Ovary (tissue), 3 donors: ENCODE measurements around the gene HUNK.

Experiments used
- EP300 ChIP-seq: sonication (generic); formaldehyde crosslinking; IDR thresholded peaks from one replicate; pipeline ENCODE4 v1.6.1; 2017; ENCODE audit warnings: antibody characterized with exemption
- POLR2A ChIP-seq: fragments of 450-650 bp; IDR thresholded peaks from one replicate; pipeline ENCODE4 v1.6.1; 2017; ENCODE audit warnings: antibody characterized with exemption, mild to moderate bottlenecking, moderate library complexity
- TF ChIP-seq, protein P1 (sequence below), 3 donors: fragments of 450-650 bp in 2 of 3; fragments of 200-600 bp in 1 of 3; IDR thresholded peaks; one replicate each; pipeline versions ENCODE4 v1.5.1 to v1.8.0; 2016 to 2022; ENCODE audit warnings: antibody characterized with exemption in 3 of 3, mild to moderate bottlenecking in 1 of 3
- donor health status: DM: no; HTN: no; CAD: no.

GRCh38 chr21:31903896-31904295 lies 31.1 kb downstream of the HUNK start:
- TF ChIP-seq, protein P1, sequence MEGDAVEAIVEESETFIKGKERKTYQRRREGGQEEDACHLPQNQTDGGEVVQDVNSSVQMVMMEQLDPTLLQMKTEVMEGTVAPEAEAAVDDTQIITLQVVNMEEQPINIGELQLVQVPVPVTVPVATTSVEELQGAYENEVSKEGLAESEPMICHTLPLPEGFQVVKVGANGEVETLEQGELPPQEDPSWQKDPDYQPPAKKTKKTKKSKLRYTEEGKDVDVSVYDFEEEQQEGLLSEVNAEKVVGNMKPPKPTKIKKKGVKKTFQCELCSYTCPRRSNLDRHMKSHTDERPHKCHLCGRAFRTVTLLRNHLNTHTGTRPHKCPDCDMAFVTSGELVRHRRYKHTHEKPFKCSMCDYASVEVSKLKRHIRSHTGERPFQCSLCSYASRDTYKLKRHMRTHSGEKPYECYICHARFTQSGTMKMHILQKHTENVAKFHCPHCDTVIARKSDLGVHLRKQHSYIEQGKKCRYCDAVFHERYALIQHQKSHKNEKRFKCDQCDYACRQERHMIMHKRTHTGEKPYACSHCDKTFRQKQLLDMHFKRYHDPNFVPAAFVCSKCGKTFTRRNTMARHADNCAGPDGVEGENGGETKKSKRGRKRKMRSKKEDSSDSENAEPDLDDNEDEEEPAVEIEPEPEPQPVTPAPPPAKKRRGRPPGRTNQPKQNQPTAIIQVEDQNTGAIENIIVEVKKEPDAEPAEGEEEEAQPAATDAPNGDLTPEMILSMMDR (IDR thresholded peaks at IDR 0.05) = no peak
- no peak for TF ChIP-seq POLR2A
- no peak for TF ChIP-seq EP300
